HepG2 (cell line): ENCODE data around the gene INO80C. TPM values are rescaled to one million over a fixed set of nuclear protein-coding genes. Genes with fewer than 3 reads are reported as not detected.
A peak's percentile ranks its signal among the peaks of the same experiment; 100 is the strongest.

Experiments
- ATAC-seq: fragments of 200-7000 bp; cut with Tn5 transposase; 3 replicates; pipeline ENCODE4 v1.9.1; 2020; ENCODE audit warnings: mild to moderate bottlenecking, moderate library complexity
- BruUV-seq: library from RNA; stranded (reverse); fragments of 400-500 nt; replicated peaks from 2 replicates; lab custom pipeline; 2021; lab: Mats Ljungman, UMichigan
- CTCF ChIA-PET: fragments of 300-600 bp; formaldehyde crosslinking; extraction: SDS; loops from one replicate; lab custom pipeline; 2021; ENCODE audit warnings: low total read pairs, inconsistent platforms, low intra/inter-chr PET ratio; lab: Yijun Ruan, JAX
- POLR2A ChIA-PET: fragments of 350-600 bp; sonication (Branson Sonifier 250); formaldehyde crosslinking; loops from one replicate; lab custom pipeline; 2020; ENCODE audit warnings: antibody characterized with exemption, inconsistent platforms; lab: Yijun Ruan, JAX
- DNase-seq: peaks from one replicate; pipeline ENCODE4 v3.0.0-alpha.2; 2015; ENCODE audit warnings: low spot score
- FAIRE-seq: peaks from 3 replicates; lab custom pipeline; 2011; peaks lifted over from hg19 to GRCh38; lab: Jason Lieb, UNC
- H2AFZ ChIP-seq: one replicate; pipeline ENCODE4 v1.6.1; 2011; ENCODE audit warnings: low read length, inconsistent platforms
- H3K27ac ChIP-seq: fragments of 300-600 bp; 3 replicates; pipeline ENCODE4 v1.8.0; 2011; ENCODE audit warnings: mixed run types, mild to moderate bottlenecking, mixed read lengths, low read length, inconsistent platforms; ENCODE audit not compliant: insufficient read depth; ENCODE audit errors: extremely low read length
- H3K27me3 ChIP-seq, 2 experiments: fragments of 200-600 bp in 1 of 2; 2 replicates in 1 of 2; 3 replicates in 1 of 2; pipeline versions ENCODE4 v1.6.0 to v1.8.0; 2011; ENCODE audit warnings: low read length in 2 of 2, mild to moderate bottlenecking in 2 of 2, moderate library complexity in 2 of 2, inconsistent platforms in 1 of 2; ENCODE audit not compliant: insufficient read depth in 2 of 2, control insufficient read depth in 1 of 2
- H3K36me3 ChIP-seq, 2 experiments: fragments of 200-600 bp in 1 of 2; replicated peaks in 1 of 2; 2 replicates in 1 of 2; 3 replicates in 1 of 2; pipeline versions ENCODE4 v1.5.1 to v1.8.0; 2011; ENCODE audit warnings: low read length in 2 of 2, inconsistent platforms in 1 of 2; ENCODE audit not compliant: insufficient read depth in 2 of 2, control insufficient read depth in 1 of 2
- H3K4me1 ChIP-seq: 2 replicates; pipeline ENCODE4 v1.5.1; 2012; ENCODE audit warnings: low read length, inconsistent platforms; ENCODE audit not compliant: insufficient read depth
- H3K4me2 ChIP-seq: 2 replicates; pipeline ENCODE4 v1.6.0; 2011; ENCODE audit warnings: low read depth, low read length, inconsistent platforms
- H3K4me3 ChIP-seq, 3 experiments: fragments of 200-600 bp in 1 of 3; sonication (generic), shearing (Covaris generic) in 1 of 3; replicated peaks in 1 of 3; 2 replicates each; pipeline ENCODE4 v1.5.1; 2011 to 2016; ENCODE audit warnings: low read length in 3 of 3, inconsistent platforms in 2 of 3, low read depth in 2 of 3, mild to moderate bottlenecking in 2 of 3, control low read depth in 1 of 3, mixed read lengths in 1 of 3; ENCODE audit not compliant: insufficient read depth in 1 of 3
- H3K79me2 ChIP-seq: one replicate; pipeline ENCODE4 v1.6.1; 2011; ENCODE audit warnings: low read length, inconsistent platforms; ENCODE audit not compliant: insufficient read depth
- H3K9ac ChIP-seq: 2 replicates; pipeline ENCODE4 v1.6.0; 2011; ENCODE audit warnings: mild to moderate bottlenecking, low read depth, low read length, inconsistent platforms; ENCODE audit not compliant: insufficient read depth
- H3K9me3 ChIP-seq: 2 replicates; pipeline ENCODE4 v1.5.1; 2012; ENCODE audit warnings: mild to moderate bottlenecking, low read length
- H4K20me1 ChIP-seq: 2 replicates; pipeline ENCODE4 v1.6.0; 2011; ENCODE audit warnings: inconsistent platforms, mild to moderate bottlenecking, low read length, moderate library complexity; ENCODE audit not compliant: insufficient read depth
- DNMT1 ChIP-seq: sonication (generic); formaldehyde crosslinking; IDR thresholded peaks from 2 replicates; pipeline ENCODE4 v1.5.1; 2020; ENCODE audit warnings: mild to moderate bottlenecking, missing genetic modification reagents
- HMG20B ChIP-seq: conservative IDR thresholded peaks from 2 replicates; pipeline ENCODE4 v1.6.1; 2016; ENCODE audit warnings: missing genetic modification reagents, missing compliant biosample characterization
- HOXA9 ChIP-seq: sonication (generic); formaldehyde crosslinking; IDR thresholded peaks from 2 replicates; pipeline ENCODE4 v1.8.1; 2022; ENCODE audit warnings: missing genetic modification reagents, mild to moderate bottlenecking, moderate library complexity, borderline replicate concordance
- KMT2A ChIP-seq: sonication (generic); formaldehyde crosslinking; IDR thresholded peaks from 2 replicates; pipeline ENCODE4 v1.4.0; 2020; ENCODE audit warnings: missing genetic modification reagents
- RAD21 ChIP-seq: fragments of 450-650 bp; formaldehyde crosslinking; IDR thresholded peaks from 2 replicates; pipeline ENCODE4 v1.5.0; 2020; ENCODE audit warnings: mild to moderate bottlenecking
- RBM39 ChIP-seq: fragments of 200-400 bp; formaldehyde crosslinking; IDR thresholded peaks from one replicate; pipeline ENCODE4 v1.6.1; 2018; ENCODE audit warnings: antibody characterized with exemption, mild to moderate bottlenecking, low read depth, low read length; ENCODE audit not compliant: poor library complexity, severe bottlenecking
- SMC3 ChIP-seq: IDR thresholded peaks from 2 replicates; pipeline ENCODE4 v1.6.1; 2011; ENCODE audit warnings: low read length, improper control_type of control experiment
- STAG1 ChIP-seq: sonication (generic); formaldehyde crosslinking; IDR thresholded peaks from 2 replicates; pipeline ENCODE4 v1.4.0; 2020; ENCODE audit warnings: missing genetic modification reagents
- TBX3 ChIP-seq: fragments of 450-650 bp; IDR thresholded peaks from 2 replicates; pipeline ENCODE4 v1.6.1; 2017; ENCODE audit warnings: antibody characterized with exemption, mild to moderate bottlenecking, inconsistent platforms, borderline replicate concordance
- ZNF234 ChIP-seq: sonication (generic); formaldehyde crosslinking; conservative IDR thresholded peaks from 2 replicates; pipeline ENCODE4 v1.5.1; 2020; ENCODE audit warnings: mild to moderate bottlenecking, missing genetic modification reagents
- ZNF264 ChIP-seq: sonication (generic); formaldehyde crosslinking; IDR thresholded peaks from 2 replicates; pipeline ENCODE4 v1.4.0; 2020; ENCODE audit warnings: missing genetic modification reagents
- ZNF598 ChIP-seq: sonication (generic); formaldehyde crosslinking; IDR thresholded peaks from 2 replicates; pipeline ENCODE4 v1.5.1; 2020; ENCODE audit warnings: mild to moderate bottlenecking, missing genetic modification reagents, borderline replicate concordance
- WGBS: methylation state at CpG from one replicate; pipeline ENCODE4 v1.1.6; 2017; ENCODE audit warnings: low lambda C conversion rate; 5-methylcytosine and 5-hydroxymethylcytosine counted together
- in situ Hi-C: cut with HindIII; loops from 2 replicates; pipeline ENCODE4 v1.10.0; 2017; ENCODE audit warnings: low pct_unique_long_range_greater_than_20kb; ENCODE audit not compliant: extremely low pct_ligation_motif_present
- intact Hi-C: fragments of 100-400 bp; cut with micrococcal nuclease; formaldehyde crosslinking; loops from one replicate; pipeline ENCODE4 v1.10.0; 2022; ENCODE audit not compliant: unreplicated experiment
- polyA plus RNA-seq, 8 experiments: library from polyadenylated mRNA; depleted of rRNA in 3 of 8; stranded (reverse) in 7 of 8; unstranded in 1 of 8; fragments of >200 nt; fragmentation: Illumina TruSeq in 4 of 8; extraction: Trizol in 4 of 8; gene quantifications; 2 replicates each; pipeline versions ENCODE4 v1.2.1 to v1.2.3, GENCODE V29; 2011 to 2016; ENCODE audit warnings: low read depth in 4 of 8, missing spikeins in 1 of 8, mixed read lengths in 1 of 8; ENCODE audit not compliant: insufficient read depth in 1 of 8
- total RNA-seq, 5 experiments: library from RNA; depleted of rRNA; stranded (reverse); fragments of >200 nt; fragmentation: Illumina TruSeq; extraction: Trizol; gene quantifications; 2 replicates each; pipeline ENCODE4 v1.2.3, GENCODE V29; 2016; ENCODE audit warnings: low read depth in 1 of 5
- TF ChIP-seq, protein P1 (sequence below): sonication (generic); formaldehyde crosslinking; IDR thresholded peaks from 2 replicates; pipeline ENCODE4 v1.5.0; 2020; ENCODE audit warnings: mild to moderate bottlenecking, missing genetic modification reagents, moderate library complexity

INO80C gene
- total and polyA plus RNA-seq, 2 of the 13 experiments (the other 11 are each of a cell fraction or from before 2014, with no cell fraction given) = 8.2 to 15.4 TPM

DNA sequence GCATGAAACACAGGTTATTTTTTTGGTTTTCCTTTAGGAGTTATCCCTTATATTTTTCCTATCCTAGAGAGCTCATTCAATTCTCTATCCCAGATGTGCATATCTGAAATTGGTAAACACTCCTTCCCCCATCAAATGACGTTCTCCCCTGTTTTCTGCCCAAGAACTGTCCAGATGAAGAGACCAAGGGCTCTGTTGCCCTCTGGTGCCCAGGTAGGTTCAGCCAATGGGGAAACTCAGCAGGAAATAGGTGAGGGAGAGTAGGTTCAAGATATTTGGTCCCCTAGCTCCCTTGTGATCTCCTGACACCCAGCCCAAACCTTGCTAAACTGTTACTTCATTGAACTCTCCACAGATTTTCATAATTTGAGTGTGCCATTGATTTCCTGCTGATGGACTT, 14.1 kb upstream of the INO80C start:
- FAIRE-seq (no peak), ATAC-seq (peak; percentile 62), DNase-seq (no peak)
- no peaks in the 10 kb centered on the region for H3K79me2 ChIP-seq
- peaks cover 0 to 6% of the 10 kb centered on the region in 2 experiments; a peak in 1 of 5 replicates for H3K27me3 ChIP-seq
- peaks cover 16% of the 10 kb centered on the region for H3K4me1 ChIP-seq
- no peaks in the 10 kb centered on the region for H4K20me1 ChIP-seq
- no peaks in the 10 kb centered on the region for H3K36me3 ChIP-seq
- TF ChIP-seq HOXA9 (CRISPR knock-in tag) (no peak), TBX3 (no peak), ZNF234 (CRISPR knock-in tag) (no peak), KMT2A (CRISPR knock-in tag) (no peak), ZNF264 (no peak), STAG1 (peak; percentile 86), DNMT1 (CRISPR knock-in tag) (no peak), ZNF598 (CRISPR knock-in tag) (no peak), RBM39 (no peak), RAD21 (CRISPR knock-in tag) (peak; percentile 46; the same call in 1 of the 2 replicates), HMG20B (no peak), SMC3 (peak; percentile 77)
- TF ChIP-seq, protein P1, sequence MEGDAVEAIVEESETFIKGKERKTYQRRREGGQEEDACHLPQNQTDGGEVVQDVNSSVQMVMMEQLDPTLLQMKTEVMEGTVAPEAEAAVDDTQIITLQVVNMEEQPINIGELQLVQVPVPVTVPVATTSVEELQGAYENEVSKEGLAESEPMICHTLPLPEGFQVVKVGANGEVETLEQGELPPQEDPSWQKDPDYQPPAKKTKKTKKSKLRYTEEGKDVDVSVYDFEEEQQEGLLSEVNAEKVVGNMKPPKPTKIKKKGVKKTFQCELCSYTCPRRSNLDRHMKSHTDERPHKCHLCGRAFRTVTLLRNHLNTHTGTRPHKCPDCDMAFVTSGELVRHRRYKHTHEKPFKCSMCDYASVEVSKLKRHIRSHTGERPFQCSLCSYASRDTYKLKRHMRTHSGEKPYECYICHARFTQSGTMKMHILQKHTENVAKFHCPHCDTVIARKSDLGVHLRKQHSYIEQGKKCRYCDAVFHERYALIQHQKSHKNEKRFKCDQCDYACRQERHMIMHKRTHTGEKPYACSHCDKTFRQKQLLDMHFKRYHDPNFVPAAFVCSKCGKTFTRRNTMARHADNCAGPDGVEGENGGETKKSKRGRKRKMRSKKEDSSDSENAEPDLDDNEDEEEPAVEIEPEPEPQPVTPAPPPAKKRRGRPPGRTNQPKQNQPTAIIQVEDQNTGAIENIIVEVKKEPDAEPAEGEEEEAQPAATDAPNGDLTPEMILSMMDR (CRISPR knock-in tag) = peak; percentile 67
- 6% methylated on average over 1 of the region's 1 CpG for WGBS
- ChIA-PET POLR2A (no interaction called here), CTCF (interaction anchor here (0.7 to 2.8 kb wide), 2 partner anchors 104 to 125 kb away, joined by 4 to 26 read pairs; no protein-coding TSS in a partner anchor)
- H3K4me2 ChIP-seq = no peak overlapping the region
- H3K9me3 ChIP-seq = no peaks in the 10 kb centered on the region
- H3K27ac ChIP-seq = no peak overlapping the region
- no TSS peak for BruUV-seq
- no peak overlapping the region for H3K9ac ChIP-seq
- no peak overlapping the region for H3K4me3 ChIP-seq
- no peak overlapping the region for H2AFZ ChIP-seq
- intact Hi-C loops (loop anchor here (1.0 to 2.0 kb wide), 2 partner anchors 104 to 125 kb away; no protein-coding TSS in a partner anchor), in situ Hi-C loops (no loop called here)
